ENCODE results near the gene ADD3.

GRCh38 chr10:110163841-110164240 is 156.1 kb downstream of the ADD3 start:
- TF ChIP-seq, protein P1, sequence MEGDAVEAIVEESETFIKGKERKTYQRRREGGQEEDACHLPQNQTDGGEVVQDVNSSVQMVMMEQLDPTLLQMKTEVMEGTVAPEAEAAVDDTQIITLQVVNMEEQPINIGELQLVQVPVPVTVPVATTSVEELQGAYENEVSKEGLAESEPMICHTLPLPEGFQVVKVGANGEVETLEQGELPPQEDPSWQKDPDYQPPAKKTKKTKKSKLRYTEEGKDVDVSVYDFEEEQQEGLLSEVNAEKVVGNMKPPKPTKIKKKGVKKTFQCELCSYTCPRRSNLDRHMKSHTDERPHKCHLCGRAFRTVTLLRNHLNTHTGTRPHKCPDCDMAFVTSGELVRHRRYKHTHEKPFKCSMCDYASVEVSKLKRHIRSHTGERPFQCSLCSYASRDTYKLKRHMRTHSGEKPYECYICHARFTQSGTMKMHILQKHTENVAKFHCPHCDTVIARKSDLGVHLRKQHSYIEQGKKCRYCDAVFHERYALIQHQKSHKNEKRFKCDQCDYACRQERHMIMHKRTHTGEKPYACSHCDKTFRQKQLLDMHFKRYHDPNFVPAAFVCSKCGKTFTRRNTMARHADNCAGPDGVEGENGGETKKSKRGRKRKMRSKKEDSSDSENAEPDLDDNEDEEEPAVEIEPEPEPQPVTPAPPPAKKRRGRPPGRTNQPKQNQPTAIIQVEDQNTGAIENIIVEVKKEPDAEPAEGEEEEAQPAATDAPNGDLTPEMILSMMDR (IDR thresholded peaks at IDR 0.05; ENCODE audit: extremely low read depth in 1 of 2, insufficient read depth in 1 of 2, low read depth in 1 of 2, low read length in 2 of 2), result no peak
- TF ChIP-seq POLR2A (IDR thresholded peaks at IDR 0.05; ENCODE audit: low read depth, low read length), result no peak
- TF ChIP-seq JUN (IDR thresholded peaks at IDR 0.05; ENCODE audit: borderline replicate concordance, insufficient read depth, insufficient read length, low read depth), result no peak
